RCC 7860 (cell line): ENCODE results near the gene PDGFD.

Source experiments
- DNase-seq: peaks from one replicate; pipeline ENCODE4 v3.0.0-alpha.2; 2015; ENCODE audit warnings: low spot score
- FAIRE-seq: peaks from 2 replicates; lab custom pipeline; 2012; peaks lifted over from hg19 to GRCh38; lab: Jason Lieb, UNC

Gene PDGFD

GRCh38 chr11:104095791-104096190 lies 68.2 kb downstream of the PDGFD start:
- DNase-seq (no peak), FAIRE-seq (no peak)

GRCh38 chr11:104094576-104094975 lies 69.4 kb downstream of the PDGFD start:
- DNase-seq (no peak), FAIRE-seq (no peak)

- FAIRE-seq (no peak), DNase-seq (no peak)
Observed at GRCh38 chr11:104093426-104094280, 70.3 kb downstream of the PDGFD start.

- DNase-seq (no peak), FAIRE-seq (no peak)
Observed at GRCh38 chr11:104092744-104093143, 71.2 kb downstream of the PDGFD start.

GRCh38 chr11:104091281-104092096 lies 72.5 kb downstream of the PDGFD start:
- DNase-seq (no peak), FAIRE-seq (no peak)

- no peak for FAIRE-seq
- DNase-seq = no peak
Observed at GRCh38 chr11:104090767-104091166, 73.2 kb downstream of the PDGFD start.

GRCh38 chr11:104089481-104089880 lies 74.5 kb downstream of the PDGFD start:
- no peak for FAIRE-seq
- no peak for DNase-seq

GRCh38 chr11:104086621-104087020 lies 77.3 kb downstream of the PDGFD start:
- FAIRE-seq = no peak
- DNase-seq = no peak

GRCh38 chr11:104078995-104079394 lies 85.0 kb downstream of the PDGFD start:
- DNase-seq (no peak), FAIRE-seq (no peak)

GRCh38 chr11:104078245-104078644 lies 85.7 kb downstream of the PDGFD start:
- FAIRE-seq (no peak), DNase-seq (no peak)

GRCh38 chr11:104076455-104076854 lies 87.5 kb downstream of the PDGFD start:
- DNase-seq (no peak), FAIRE-seq (no peak)

- no peak for FAIRE-seq
- DNase-seq = no peak
Observed at GRCh38 chr11:104075706-104076105, 88.2 kb downstream of the PDGFD start.

- no peak for DNase-seq
- FAIRE-seq = no peak
Observed at GRCh38 chr11:104075091-104075490, 88.9 kb downstream of the PDGFD start.

- FAIRE-seq = no peak
- DNase-seq = no peak
Observed at GRCh38 chr11:104073950-104074705, 89.8 kb downstream of the PDGFD start.

GRCh38 chr11:104067534-104067933 lies 96.4 kb downstream of the PDGFD start:
- no peak for FAIRE-seq
- DNase-seq = no peak

- FAIRE-seq (no peak), DNase-seq (no peak)
Observed at GRCh38 chr11:104064034-104064630, 99.8 kb downstream of the PDGFD start.

GRCh38 chr11:104061853-104062521 lies 102.0 kb downstream of the PDGFD start:
- no peak for DNase-seq

GRCh38 chr11:104060820-104061219 lies 103.1 kb downstream of the PDGFD start:
- DNase-seq = no peak
- no peak for FAIRE-seq

More at GRCh38 chr11:104061853-104062521, 102.0 kb downstream of the PDGFD start:
- no peak for FAIRE-seq

GRCh38 chr11:104060004-104060794 lies 103.7 kb downstream of the PDGFD start:
- FAIRE-seq (no peak), DNase-seq (no peak)
